HEK293 (cell line): ENCODE measurements around the gene IL1B.

Experiments
- CTCF ChIA-PET: fragments of 350-600 bp; formaldehyde crosslinking; extraction: SDS; loops from one replicate; lab custom pipeline; 2021; ENCODE audit warnings: antibody characterized with exemption; lab: Yijun Ruan, JAX
- POLR2A ChIA-PET: fragments of 300-600 bp; formaldehyde crosslinking; extraction: SDS; loops from one replicate; lab custom pipeline; 2020; ENCODE audit warnings: antibody characterized with exemption, inconsistent platforms; lab: Yijun Ruan, JAX
- H3K27ac ChIP-seq: fragments of 200-500 bp; sonication (Bioruptor generic); 2 replicates; pipeline ENCODE4 v1.5.1; 2014; ENCODE audit warnings: low read depth, low read length, control low read depth, inconsistent platforms; ENCODE audit errors: extremely low read depth
- H3K36me3 ChIP-seq, 2 experiments: fragments of 200-500 bp in 1 of 2; sonication (Bioruptor generic) in 1 of 2; 1 replicate in 1 of 2; 2 replicates in 1 of 2; pipeline ENCODE4 v1.5.1; 2014 to 2017; ENCODE audit warnings: inconsistent platforms in 2 of 2, low read length in 2 of 2; ENCODE audit not compliant: control insufficient read depth in 2 of 2, insufficient read depth in 1 of 2
- H3K4me1 ChIP-seq: fragments of 200-500 bp; sonication (Bioruptor generic); 2 replicates; pipeline ENCODE4 v1.5.1; 2014; ENCODE audit warnings: mild to moderate bottlenecking, low read length, inconsistent platforms; ENCODE audit not compliant: control insufficient read depth, insufficient read depth
- H3K4me3 ChIP-seq: 2 replicates; pipeline ENCODE4 v1.5.1; 2011; ENCODE audit warnings: low read depth, mild to moderate bottlenecking, control low read depth, low read length, moderate library complexity
- H3K9me3 ChIP-seq: fragments of 200-500 bp; sonication (Bioruptor generic); 2 replicates; pipeline ENCODE4 v1.5.1; 2014; ENCODE audit warnings: low read depth, low read length, inconsistent platforms; ENCODE audit not compliant: control insufficient read depth, insufficient read depth
- FEZF1 ChIP-seq: fragments of 450-650 bp; formaldehyde crosslinking; IDR thresholded peaks from 2 replicates; pipeline ENCODE4 v1.5.1; 2016; ENCODE audit warnings: missing biosample characterization, missing genetic modification characterization
- GFI1B ChIP-seq: fragments of 450-650 bp; formaldehyde crosslinking; IDR thresholded peaks from 2 replicates; pipeline ENCODE4 v1.5.1; 2016; ENCODE audit warnings: missing biosample characterization, missing genetic modification characterization
- GLIS1 ChIP-seq: fragments of 450-650 bp; formaldehyde crosslinking; IDR thresholded peaks from 2 replicates; pipeline ENCODE4 v1.5.1; 2016; ENCODE audit warnings: missing biosample characterization, missing genetic modification characterization
- INSM2 ChIP-seq: fragments of 450-650 bp; formaldehyde crosslinking; IDR thresholded peaks from 2 replicates; pipeline ENCODE4 v1.5.1; 2016; ENCODE audit warnings: missing biosample characterization, missing genetic modification characterization
- KLF16 ChIP-seq: fragments of 450-650 bp; formaldehyde crosslinking; IDR thresholded peaks from 2 replicates; pipeline ENCODE4 v1.5.1; 2017; ENCODE audit warnings: missing biosample characterization, missing genetic modification characterization
- KLF17 ChIP-seq: fragments of 450-650 bp; formaldehyde crosslinking; IDR thresholded peaks from 2 replicates; pipeline ENCODE4 v1.5.1; 2016; ENCODE audit warnings: missing biosample characterization, missing genetic modification characterization
- PRDM10 ChIP-seq: fragments of 450-650 bp; formaldehyde crosslinking; IDR thresholded peaks from 2 replicates; pipeline ENCODE4 v1.5.1; 2016; ENCODE audit warnings: missing biosample characterization, missing genetic modification characterization
- SP2 ChIP-seq: fragments of 450-650 bp; formaldehyde crosslinking; IDR thresholded peaks from 2 replicates; pipeline ENCODE4 v1.5.1; 2016; ENCODE audit warnings: missing biosample characterization, missing genetic modification characterization
- YY1 ChIP-seq: fragments of 450-650 bp; formaldehyde crosslinking; IDR thresholded peaks from 2 replicates; pipeline ENCODE4 v1.5.1; 2018; ENCODE audit warnings: missing biosample characterization, missing genetic modification characterization
- ZBTB1 ChIP-seq: fragments of 450-650 bp; formaldehyde crosslinking; IDR thresholded peaks from 2 replicates; pipeline ENCODE4 v1.5.1; 2016; ENCODE audit warnings: missing biosample characterization, missing genetic modification characterization
- ZBTB20 ChIP-seq: fragments of 450-650 bp; formaldehyde crosslinking; IDR thresholded peaks from 2 replicates; pipeline ENCODE4 v1.5.1; 2016; ENCODE audit warnings: missing biosample characterization, missing genetic modification characterization
- ZBTB7A ChIP-seq: fragments of 450-650 bp; formaldehyde crosslinking; IDR thresholded peaks from 2 replicates; pipeline ENCODE4 v1.5.1; 2016; ENCODE audit warnings: low read depth, missing biosample characterization, missing genetic modification characterization
- ZNF202 ChIP-seq: fragments of 450-650 bp; formaldehyde crosslinking; IDR thresholded peaks from 2 replicates; pipeline ENCODE4 v1.5.1; 2016; ENCODE audit warnings: missing biosample characterization, missing genetic modification characterization, borderline replicate concordance
- ZNF211 ChIP-seq: fragments of 450-650 bp; formaldehyde crosslinking; IDR thresholded peaks from 2 replicates; pipeline ENCODE4 v1.5.1; 2016; ENCODE audit warnings: low read depth, missing biosample characterization, missing genetic modification characterization
- ZNF341 ChIP-seq: fragments of 450-650 bp; formaldehyde crosslinking; IDR thresholded peaks from 2 replicates; pipeline ENCODE4; 2016; ENCODE audit warnings: low read depth, missing biosample characterization, missing genetic modification characterization
- ZNF529 ChIP-seq: fragments of 450-650 bp; formaldehyde crosslinking; IDR thresholded peaks from 2 replicates; pipeline ENCODE4 v1.5.1; 2017; ENCODE audit warnings: missing genetic modification characterization, missing biosample characterization; ENCODE audit not compliant: insufficient replicate concordance
- ZNF558 ChIP-seq: fragments of 450-650 bp; formaldehyde crosslinking; IDR thresholded peaks from 2 replicates; pipeline ENCODE4 v1.5.1; 2016; ENCODE audit warnings: missing biosample characterization, missing genetic modification characterization
- ZNF560 ChIP-seq: fragments of 450-650 bp; formaldehyde crosslinking; IDR thresholded peaks from 2 replicates; pipeline ENCODE4 v1.5.1; 2017; ENCODE audit warnings: missing biosample characterization, missing genetic modification characterization, borderline replicate concordance
- ZNF777 ChIP-seq: fragments of 450-650 bp; formaldehyde crosslinking; IDR thresholded peaks from 2 replicates; pipeline ENCODE4 v1.5.1; 2017; ENCODE audit warnings: missing biosample characterization, missing genetic modification characterization, borderline replicate concordance
- ZNF785 ChIP-seq: fragments of 450-650 bp; formaldehyde crosslinking; IDR thresholded peaks from 2 replicates; pipeline ENCODE4 v1.5.1; 2016; ENCODE audit warnings: missing biosample characterization, missing genetic modification characterization
- ZSCAN16 ChIP-seq: fragments of 450-650 bp; formaldehyde crosslinking; IDR thresholded peaks from 2 replicates; pipeline ENCODE4 v1.5.1; 2016; ENCODE audit warnings: missing biosample characterization, missing genetic modification characterization
- ZXDB ChIP-seq: fragments of 450-650 bp; formaldehyde crosslinking; IDR thresholded peaks from 2 replicates; pipeline ENCODE4 v1.5.1; 2016; ENCODE audit warnings: missing biosample characterization, missing genetic modification characterization

IL1B gene

GRCh38 chr2:112795774-112796173 is 40.8 kb downstream of the IL1B start (continued):
- TF ChIP-seq INSM2, result no peak

- Histone ChIP-seq H3K27ac (no peak overlapping the region), H3K4me3 (no peak overlapping the region), H3K9me3 (no peaks in the 10 kb centered on the region), H3K36me3 (no peaks in the 10 kb centered on the region), H3K4me1 (no peaks in the 10 kb centered on the region)
- TF ChIP-seq ZNF558 (tag by site-specific recombination), result no peak
- TF ChIP-seq ZSCAN16 (tag by site-specific recombination), result no peak
- ChIA-PET POLR2A (no interaction called here), CTCF (no interaction called here)
These were observed 41.7 kb downstream of the IL1B start for GRCh38 chr2:112794841-112795240.

- TF ChIP-seq ZBTB20 (peak; percentile 62; the same call in 1 of the 2 replicates), FEZF1 (tag by site-specific recombination) (no peak)
These were observed 42.3 kb downstream of the IL1B start for GRCh38 chr2:112794131-112794733.

GRCh38 chr2:112793449-112793978 is 43.1 kb downstream of the IL1B start:
- H3K27ac ChIP-seq, result no peak overlapping the region
- CTCF ChIA-PET, result interaction anchor here (0.7 to 1.2 kb wide), 3 partner anchors 92 to 496 kb away, joined by 3 to 4 read pairs (median 3); no protein-coding TSS in a partner anchor
- POLR2A ChIA-PET, result no interaction called here
- H3K4me1 ChIP-seq, result no peaks in the 10 kb centered on the region
- H3K4me3 ChIP-seq, result no peak overlapping the region
- H3K36me3 ChIP-seq, result no peaks in the 10 kb centered on the region
- TF ChIP-seq KLF16 (tag by site-specific recombination) (no peak), ZNF777 (no peak), ZNF560 (tag by site-specific recombination) (no peak), ZNF202 (no peak), PRDM10 (tag by site-specific recombination) (no peak), ZNF529 (tag by site-specific recombination) (no peak), ZNF211 (no peak), ZNF341 (tag by site-specific recombination) (no peak), ZNF785 (tag by site-specific recombination) (no peak), YY1 (tag by site-specific recombination) (no peak), GFI1B (no peak), SP2 (tag by site-specific recombination) (no peak), ZXDB (tag by site-specific recombination) (no peak), KLF17 (tag by site-specific recombination) (no peak), ZBTB7A (tag by site-specific recombination) (no peak), GLIS1 (no peak), ZBTB1 (tag by site-specific recombination) (no peak)
- H3K9me3 ChIP-seq, result no peaks in the 10 kb centered on the region

More at GRCh38 chr2:112794131-112794733, 42.3 kb downstream of the IL1B start:
- Histone ChIP-seq H3K4me3 (no peak overlapping the region), H3K27ac (no peak overlapping the region), H3K4me1 (no peaks in the 10 kb centered on the region), H3K9me3 (no peaks in the 10 kb centered on the region), H3K36me3 (no peaks in the 10 kb centered on the region)
- ChIA-PET CTCF (interaction anchor here (0.7 to 1.2 kb wide), 3 partner anchors 91 to 496 kb away, joined by 3 to 4 read pairs (median 3); no protein-coding TSS in a partner anchor), POLR2A (no interaction called here)
